Esophagus squamous epithelium (tissue), 5 donors: ENCODE results near the gene PLD5. TPM values are rescaled to one million over a fixed set of nuclear protein-coding genes. Genes with fewer than 3 reads are reported as not detected.
"Not testable (repeated sequence)": the region's sequence is repeated elsewhere in the genome, so short reads cannot be mapped to it uniquely, and the experiment has no call there.

Experiments used
- DNase-seq: peaks from one replicate; lab custom pipeline; 2025; lab: John Stamatoyannopoulos, UW
- H3K27ac ChIP-seq, 4 donors: fragments of 200-600 bp; sonication (generic); one replicate each; pipeline ENCODE4 v1.5.1; 2016 to 2019; ENCODE audit warnings: mild to moderate bottlenecking in 1 of 4
- H3K27me3 ChIP-seq, 4 donors: fragments of 200-600 bp; sonication (generic); 1 replicate in 3 of 4; 2 replicates in 1 of 4; pipeline versions ENCODE4 v1.5.1 to v1.6.0; 2017 to 2021; ENCODE audit warnings: antibody characterized with exemption in 1 of 4
- H3K36me3 ChIP-seq, 3 donors: fragments of 200-600 bp; sonication (generic); one replicate each; pipeline ENCODE4 v1.5.1; 2016 to 2019
- H3K4me1 ChIP-seq, 3 donors: fragments of 200-600 bp; sonication (generic); one replicate each; pipeline ENCODE4 v1.5.1; 2017 to 2019
- H3K4me3 ChIP-seq, 4 donors: fragments of 200-600 bp; sonication (generic); 1 replicate in 3 of 4; 2 replicates in 1 of 4; pipeline ENCODE4 v1.5.1; 2016 to 2019; ENCODE audit warnings: mild to moderate bottlenecking in 2 of 4, moderate library complexity in 1 of 4
- H3K9me3 ChIP-seq, 3 donors: fragments of 200-600 bp; sonication (generic); one replicate each; pipeline ENCODE4 v1.5.1; 2016 to 2019
- POLR2A ChIP-seq, 4 donors: fragments of 450-650 bp; IDR thresholded peaks; one replicate each; pipeline ENCODE4 v1.6.1; 2017; ENCODE audit warnings: antibody characterized with exemption in 4 of 4, mild to moderate bottlenecking in 4 of 4, moderate library complexity in 3 of 4
- WGBS, 2 donors: methylation state at CpG; one replicate each; pipeline ENCODE4 v1.1.5; 2018; 5-methylcytosine and 5-hydroxymethylcytosine counted together
- intact Hi-C: fragments of 100-400 bp; cut with DNase I; formaldehyde crosslinking; loops from one replicate; pipeline ENCODE4 v1.15.0; 2022
- total RNA-seq, 4 donors: library from RNA; depleted of rRNA; stranded (reverse); fragments of >200 nt; gene quantifications; one replicate each; pipeline ENCODE4 v1.1.0, GENCODE V29; 2016
- TF ChIP-seq, protein P1 (sequence below), 6 experiments: fragments of 450-650 bp in 4 of 6; fragments of 200-600 bp in 2 of 6; sonication (generic) in 2 of 6; IDR thresholded peaks; one replicate each; pipeline ENCODE4 v1.5.1; 2016 to 2019; ENCODE audit warnings: antibody characterized with exemption in 6 of 6, mild to moderate bottlenecking in 4 of 6, moderate library complexity in 4 of 6
- donor health status: DM: yes; HTN: yes; CAD: no.

The PLD5 gene
- total RNA-seq, 4 donors from 2014 or later: 0.18 to 0.57 TPM; not detected in 2

DNA sequence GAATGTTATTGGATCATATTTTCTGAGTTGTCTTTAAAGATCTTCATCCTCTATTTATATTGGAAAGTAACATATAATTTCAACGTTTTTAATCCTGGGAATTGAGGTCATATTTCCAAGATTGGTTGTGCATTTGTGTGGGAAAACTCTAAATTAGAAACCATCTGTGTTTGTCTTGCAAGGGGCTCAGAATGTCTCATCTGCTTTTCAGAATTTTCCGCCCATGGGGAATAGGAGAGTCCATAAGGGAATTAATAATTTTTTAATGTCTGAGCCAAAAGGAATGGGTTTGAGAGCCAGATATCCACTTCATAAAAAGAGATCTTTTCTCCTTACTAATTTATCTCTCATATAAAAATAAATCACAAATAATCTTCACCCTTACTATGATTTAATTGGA, 440.8 kb downstream of the PLD5 start:
- TF ChIP-seq, protein P1, sequence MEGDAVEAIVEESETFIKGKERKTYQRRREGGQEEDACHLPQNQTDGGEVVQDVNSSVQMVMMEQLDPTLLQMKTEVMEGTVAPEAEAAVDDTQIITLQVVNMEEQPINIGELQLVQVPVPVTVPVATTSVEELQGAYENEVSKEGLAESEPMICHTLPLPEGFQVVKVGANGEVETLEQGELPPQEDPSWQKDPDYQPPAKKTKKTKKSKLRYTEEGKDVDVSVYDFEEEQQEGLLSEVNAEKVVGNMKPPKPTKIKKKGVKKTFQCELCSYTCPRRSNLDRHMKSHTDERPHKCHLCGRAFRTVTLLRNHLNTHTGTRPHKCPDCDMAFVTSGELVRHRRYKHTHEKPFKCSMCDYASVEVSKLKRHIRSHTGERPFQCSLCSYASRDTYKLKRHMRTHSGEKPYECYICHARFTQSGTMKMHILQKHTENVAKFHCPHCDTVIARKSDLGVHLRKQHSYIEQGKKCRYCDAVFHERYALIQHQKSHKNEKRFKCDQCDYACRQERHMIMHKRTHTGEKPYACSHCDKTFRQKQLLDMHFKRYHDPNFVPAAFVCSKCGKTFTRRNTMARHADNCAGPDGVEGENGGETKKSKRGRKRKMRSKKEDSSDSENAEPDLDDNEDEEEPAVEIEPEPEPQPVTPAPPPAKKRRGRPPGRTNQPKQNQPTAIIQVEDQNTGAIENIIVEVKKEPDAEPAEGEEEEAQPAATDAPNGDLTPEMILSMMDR (IDR thresholded peaks at IDR 0.05): no peak
- no peak for TF ChIP-seq POLR2A (IDR thresholded peaks at IDR 0.05)
- Histone ChIP-seq H3K4me3 (no peak overlapping the region), H3K27me3 (no peaks in the 10 kb centered on the region), H3K36me3 (no peaks in the 10 kb centered on the region), H3K9me3 (no peaks in the 10 kb centered on the region), H3K27ac (no peak overlapping the region), H3K4me1 (no peaks in the 10 kb centered on the region)
- intact Hi-C loops: no loop called here
- DNase-seq: no peak
- WGBS, 2 donors: 53 to 57% methylated on average over 2 of the region's 2 CpGs

DNA sequence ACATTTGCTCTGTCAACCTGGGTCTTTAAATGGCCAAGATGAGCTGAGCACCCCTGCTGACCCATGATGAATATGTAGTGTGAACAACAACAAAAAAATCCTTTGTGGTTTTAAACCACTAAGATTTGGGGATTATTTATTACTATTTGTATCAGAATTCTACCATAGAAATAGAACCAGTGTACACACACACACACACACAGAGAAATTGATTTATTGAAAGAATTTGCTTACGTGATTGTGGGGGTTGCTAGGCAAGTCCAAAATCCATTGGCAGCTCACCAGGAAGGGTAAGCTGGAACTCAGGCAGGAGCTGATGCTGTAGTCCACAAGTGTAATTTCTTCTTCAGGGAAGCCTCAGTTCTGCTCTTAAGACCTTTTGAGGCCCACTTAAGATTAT, 443.1 kb downstream of the PLD5 start:
- intact Hi-C loops: no loop called here
- no peak for TF ChIP-seq POLR2A (IDR thresholded peaks at IDR 0.05)
- TF ChIP-seq, protein P1 (IDR thresholded peaks at IDR 0.05): no peak
- no peak for DNase-seq
- no peak overlapping the region for H3K4me3 ChIP-seq
- no peaks in the 10 kb centered on the region for H3K36me3 ChIP-seq
- WGBS, 2 donors: 58 to 63% methylated on average over 1 of the region's 1 CpG
- H3K9me3 ChIP-seq: no peaks in the 10 kb centered on the region
- no peaks in the 10 kb centered on the region for H3K27me3 ChIP-seq
- H3K27ac ChIP-seq: no peak overlapping the region
- no peaks in the 10 kb centered on the region for H3K4me1 ChIP-seq

DNA sequence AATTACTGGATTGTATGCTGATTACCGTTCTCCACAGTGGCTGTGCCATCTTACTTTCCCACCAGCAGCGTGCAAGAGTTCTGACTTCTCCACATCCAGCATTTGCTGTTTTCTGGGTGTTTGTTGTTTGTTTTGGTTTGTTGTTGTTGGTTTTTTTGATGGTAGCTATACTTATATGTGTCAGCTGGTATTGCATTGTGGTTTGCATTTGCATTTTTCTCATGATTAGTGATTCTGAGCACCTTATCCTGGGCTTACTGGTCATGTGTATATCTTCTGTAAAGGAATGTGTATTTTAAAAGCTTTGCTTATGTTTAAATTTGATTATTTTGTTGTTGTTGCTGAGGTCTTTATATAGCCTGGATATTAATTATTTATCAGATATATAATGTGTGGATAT, 458.7 kb downstream of the PLD5 start:
- Histone ChIP-seq H3K36me3 (no peaks in the 10 kb centered on the region), H3K4me1 (no peaks in the 10 kb centered on the region), H3K4me3 (no peak overlapping the region), H3K9me3 (no peaks in the 10 kb centered on the region), H3K27ac (no peak overlapping the region), H3K27me3 (peaks cover 0 to 7% (median 0%) of the 10 kb centered on the region in 4 donors)
- intact Hi-C loops: no loop called here
- no peak for DNase-seq
- 80 to 91% methylated on average over 2 of the region's 2 CpGs for WGBS, 2 donors
- TF ChIP-seq, protein P1 (IDR thresholded peaks at IDR 0.05): no peak
- TF ChIP-seq POLR2A (IDR thresholded peaks at IDR 0.05): no peak

DNA sequence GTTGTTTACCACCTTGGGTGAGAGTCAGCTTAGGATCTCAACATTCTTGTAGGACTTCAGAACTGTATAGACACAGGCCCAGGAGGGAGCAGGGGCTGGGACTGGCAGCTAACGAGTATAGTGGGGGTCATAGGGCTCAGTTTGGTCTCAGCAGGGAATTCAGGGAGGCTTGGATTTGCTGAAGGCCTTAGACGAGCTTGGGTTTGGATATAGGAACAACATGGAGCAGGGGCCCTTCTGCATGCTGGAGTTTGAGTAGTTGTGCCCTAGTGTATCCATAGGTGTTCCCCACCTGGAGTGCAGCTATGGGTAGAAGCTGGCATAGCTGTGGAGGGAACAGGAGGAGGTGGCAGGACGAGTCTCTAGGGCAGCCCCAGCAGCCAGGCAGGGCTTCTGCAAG, 462.2 kb downstream of the PLD5 start:
- Histone ChIP-seq H3K36me3 (no peaks in the 10 kb centered on the region), H3K4me3 (no peak overlapping the region), H3K27me3 (peaks cover 0 to 21% (median 0%) of the 10 kb centered on the region in 4 donors), H3K9me3 (no peaks in the 10 kb centered on the region), H3K4me1 (no peaks in the 10 kb centered on the region), H3K27ac (no peak overlapping the region)
- no peak for TF ChIP-seq POLR2A (IDR thresholded peaks at IDR 0.05)
- TF ChIP-seq, protein P1 (IDR thresholded peaks at IDR 0.05): no peak
- 37 to 67% methylated on average over 3 of the region's 3 CpGs for WGBS, 2 donors
- intact Hi-C loops: no loop called here
- no peak for DNase-seq

DNA sequence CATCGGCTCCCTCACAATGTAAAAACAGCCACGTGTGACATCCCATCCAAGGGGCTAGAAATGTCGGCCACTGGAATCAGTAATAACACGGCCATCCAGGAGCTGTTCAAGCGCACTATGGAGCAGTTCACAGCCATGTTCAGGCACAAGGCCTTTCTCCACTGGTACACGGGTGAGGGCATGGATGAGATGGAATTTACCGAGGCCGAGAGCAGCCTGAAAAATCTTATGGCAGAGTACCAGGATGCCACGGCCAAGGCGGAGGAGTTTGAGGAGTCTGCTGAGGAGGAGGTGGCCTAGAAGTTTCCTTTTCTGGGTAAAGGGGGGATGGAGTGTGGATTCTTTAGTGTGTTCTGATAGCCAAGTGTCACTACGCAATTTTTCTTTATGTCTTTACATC, 464.5 kb downstream of the PLD5 start:
- DNase-seq: no peak
- H3K4me1 ChIP-seq: no peaks in the 10 kb centered on the region
- H3K9me3 ChIP-seq: no peaks in the 10 kb centered on the region
- intact Hi-C loops: no loop called here
- H3K36me3 ChIP-seq: no peaks in the 10 kb centered on the region
- no peak overlapping the region for H3K4me3 ChIP-seq
- 77 to 84% methylated on average over 10 to 11 of the region's 11 CpGs for WGBS, 2 donors
- H3K27me3 ChIP-seq: peaks cover 0 to 22% (median 0%) of the 10 kb centered on the region in 4 donors
- no peak overlapping the region for H3K27ac ChIP-seq
- no peak for TF ChIP-seq POLR2A (IDR thresholded peaks at IDR 0.05)
- TF ChIP-seq, protein P1 (IDR thresholded peaks at IDR 0.05): no peak

DNA sequence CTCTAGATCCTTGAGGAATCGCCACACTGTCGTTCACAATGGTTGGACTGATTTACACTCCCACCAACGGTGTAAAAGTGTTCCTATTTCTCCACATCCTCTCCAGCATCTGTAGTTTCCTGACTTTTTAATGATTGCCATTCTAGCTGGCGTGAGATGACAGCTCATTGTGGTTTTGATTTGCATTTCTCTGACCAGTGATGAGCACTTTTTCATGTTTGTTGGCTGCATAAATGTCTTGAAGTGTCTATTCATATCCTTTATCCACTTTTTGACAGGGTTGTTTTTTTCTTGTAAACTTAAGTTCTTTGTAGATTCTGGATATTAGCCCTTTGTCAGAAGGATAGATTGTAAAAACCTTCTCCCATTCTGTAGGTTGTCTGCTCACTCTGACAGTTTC, 465.9 kb downstream of the PLD5 start:
- H3K36me3 ChIP-seq, H3K4me1 ChIP-seq, H3K4me3 ChIP-seq, H3K27ac ChIP-seq, H3K9me3 ChIP-seq, DNase-seq, intact Hi-C loops: not testable (repeated sequence)
- H3K27me3 ChIP-seq: peaks cover 0 to 29% (median 0%) of the 10 kb centered on the region in 4 donors
- WGBS, 2 donors: 71 to 79% methylated on average over 4 of the region's 4 CpGs

DNA sequence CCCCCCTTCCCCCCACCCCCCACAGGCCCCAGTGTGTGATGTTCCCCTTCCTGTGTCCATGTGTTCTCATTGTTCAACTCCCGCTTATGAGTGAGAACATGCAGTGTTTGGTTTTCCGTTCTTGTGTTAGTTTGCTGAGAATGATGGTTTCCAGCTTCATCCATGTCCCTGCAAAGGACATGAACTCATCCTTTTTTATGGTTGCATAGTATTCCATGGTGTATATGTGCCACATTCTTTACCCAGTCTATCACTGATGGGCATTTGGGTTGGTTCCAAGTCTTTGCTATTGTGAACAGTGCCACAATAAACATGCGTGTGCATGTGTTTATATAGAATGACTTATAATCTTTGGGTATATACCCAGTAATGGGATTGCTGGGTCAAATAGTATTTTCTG, 466.3 kb downstream of the PLD5 start:
- 69 to 90% methylated on average over 3 of the region's 3 CpGs for WGBS, 2 donors
- H3K4me3 ChIP-seq, H3K27ac ChIP-seq, DNase-seq, H3K4me1 ChIP-seq, intact Hi-C loops, H3K9me3 ChIP-seq, H3K36me3 ChIP-seq: not testable (repeated sequence)
- peaks cover 0 to 29% (median 0%) of the 10 kb centered on the region in 4 donors for H3K27me3 ChIP-seq
